IPS DF 6.9 (cell line): ENCODE data around the gene RNF212.

Experiments
- DNase-seq: peaks from one replicate; pipeline ENCODE4 v3.0.0-alpha.2; 2013; ENCODE audit warnings: low read depth, low spot score
- H3K27ac ChIP-seq: one replicate; pipeline ENCODE4 v1.5.1; 2013; ENCODE audit warnings: low read length, control low read depth
- H3K27me3 ChIP-seq: 2 replicates; pipeline ENCODE4 v1.6.1; 2013; ENCODE audit warnings: mild to moderate bottlenecking, low read length; ENCODE audit not compliant: control insufficient read depth, insufficient read depth
- H3K36me3 ChIP-seq: 2 replicates; pipeline ENCODE4 v1.6.1; 2013; ENCODE audit warnings: low read length; ENCODE audit not compliant: control insufficient read depth, insufficient read depth
- H3K4me1 ChIP-seq: 2 replicates; pipeline ENCODE4 v1.6.1; 2013; ENCODE audit warnings: low read length; ENCODE audit not compliant: control insufficient read depth, insufficient read depth
- H3K4me3 ChIP-seq: 2 replicates; pipeline ENCODE4 v1.5.1; 2013; ENCODE audit warnings: mild to moderate bottlenecking, low read length
- H3K9me3 ChIP-seq: 2 replicates; pipeline ENCODE4 v1.6.1; 2013; ENCODE audit warnings: low read length, inconsistent platforms; ENCODE audit not compliant: control insufficient read depth, insufficient read depth
- WGBS: extraction: QIAGEN DNeasy Blood & Tissue Kit; methylation state at CpG from one replicate; pipeline ENCODE4 v1.1.7; 2013; ENCODE audit warnings: mixed read lengths, missing lambda C conversion rate; ENCODE audit not compliant: insufficient read length, insufficient coverage; 5-methylcytosine and 5-hydroxymethylcytosine counted together

RNF212 gene

GRCh38 chr4:1027219-1027914 lies 86.0 kb downstream of the RNF212 start:
- no peaks in the 10 kb centered on the region; the same call in 1 of the 2 replicates for H3K4me1 ChIP-seq
- H3K27ac ChIP-seq: no peak overlapping the region
- no peak for DNase-seq
- no peak overlapping the region for H3K4me3 ChIP-seq
- no peaks in the 10 kb centered on the region for H3K9me3 ChIP-seq
- H3K36me3 ChIP-seq: peaks cover 11% of the 10 kb centered on the region
- no peaks in the 10 kb centered on the region for H3K27me3 ChIP-seq
- WGBS: no CpG with 5 or more reads among the region's 26 CpGs

GRCh38 chr4:1026115-1026514 lies 87.2 kb downstream of the RNF212 start:
- DNase-seq: no peak

GRCh38 chr4:1024882-1025545 lies 88.3 kb downstream of the RNF212 start:
- no peak for DNase-seq
- no CpG with 5 or more reads among the region's 32 CpGs for WGBS
- peaks cover 1% of the 10 kb centered on the region; the same call in 1 of the 2 replicates for H3K4me1 ChIP-seq
- no peaks in the 10 kb centered on the region for H3K27me3 ChIP-seq
- no peak overlapping the region for H3K27ac ChIP-seq
- peaks cover 11% of the 10 kb centered on the region for H3K36me3 ChIP-seq
- H3K9me3 ChIP-seq: no peaks in the 10 kb centered on the region
- H3K4me3 ChIP-seq: no peak overlapping the region

More at GRCh38 chr4:1026115-1026514, 87.2 kb downstream of the RNF212 start:
- Histone ChIP-seq H3K27me3 (no peaks in the 10 kb centered on the region), H3K4me3 (no peak overlapping the region), H3K9me3 (no peaks in the 10 kb centered on the region), H3K4me1 (no peaks in the 10 kb centered on the region; the same call in 1 of the 2 replicates), H3K27ac (no peak overlapping the region), H3K36me3 (peaks cover 11% of the 10 kb centered on the region)
- WGBS: no CpG with 5 or more reads among the region's 17 CpGs

GRCh38 chr4:1023895-1024740 lies 89.2 kb downstream of the RNF212 start:
- DNase-seq: no peak
- peaks cover 11% of the 10 kb centered on the region for H3K36me3 ChIP-seq
- no peaks in the 10 kb centered on the region for H3K9me3 ChIP-seq
- no peak overlapping the region for H3K4me3 ChIP-seq
- no peaks in the 10 kb centered on the region for H3K27me3 ChIP-seq
- H3K27ac ChIP-seq: no peak overlapping the region
- WGBS: no CpG with 5 or more reads among the region's 83 CpGs
- peaks cover 1% of the 10 kb centered on the region; the same call in 1 of the 2 replicates for H3K4me1 ChIP-seq

- DNase-seq: no peak
- H3K9me3 ChIP-seq: no peaks in the 10 kb centered on the region
- H3K4me3 ChIP-seq: no peak overlapping the region
- H3K4me1 ChIP-seq: peaks cover 1% of the 10 kb centered on the region; the same call in 1 of the 2 replicates
- H3K36me3 ChIP-seq: peaks cover 11% of the 10 kb centered on the region
- H3K27me3 ChIP-seq: no peaks in the 10 kb centered on the region
- no CpG with 5 or more reads among the region's 20 CpGs for WGBS
- H3K27ac ChIP-seq: no peak overlapping the region
Measured at GRCh38 chr4:1023075-1023640, 90.2 kb downstream of the RNF212 start.

GRCh38 chr4:1022739-1023066 lies 90.7 kb downstream of the RNF212 start:
- Histone ChIP-seq H3K36me3 (peaks cover 11% of the 10 kb centered on the region), H3K27me3 (no peaks in the 10 kb centered on the region), H3K4me3 (no peak overlapping the region), H3K9me3 (no peaks in the 10 kb centered on the region), H3K4me1 (peaks cover 1% of the 10 kb centered on the region; the same call in 1 of the 2 replicates), H3K27ac (no peak overlapping the region)
- no CpG with 5 or more reads among the region's 19 CpGs for WGBS
- DNase-seq: no peak

- no peaks in the 10 kb centered on the region for H3K9me3 ChIP-seq
- no peak for DNase-seq
- H3K36me3 ChIP-seq: peaks cover 11% of the 10 kb centered on the region
- no peak overlapping the region for H3K27ac ChIP-seq
- no CpG with 5 or more reads among the region's 46 CpGs for WGBS
- H3K4me1 ChIP-seq: peaks cover 1% of the 10 kb centered on the region; the same call in 1 of the 2 replicates
- no peaks in the 10 kb centered on the region for H3K27me3 ChIP-seq
- H3K4me3 ChIP-seq: no peak overlapping the region
Measured at GRCh38 chr4:1022051-1022738, 91.2 kb downstream of the RNF212 start.
